Midbrain (tissue), 1 donor: ENCODE data around the gene ORC3.
"Not testable (repeated sequence)": the region's sequence is repeated elsewhere in the genome, so short reads cannot be mapped to it uniquely, and the experiment has no call there.

Source experiments
- DNase-seq: peaks from one replicate; lab custom pipeline; 2025; lab: John Stamatoyannopoulos, UW

ORC3 gene

GRCh38 chr6:87697581-87698546 is 107.9 kb downstream of the ORC3 start:
- DNase-seq: peak; percentile 73

- no peak for DNase-seq
Measured at GRCh38 chr6:87698547-87699006, 108.6 kb downstream of the ORC3 start.

GRCh38 chr6:87699576-87699975 is 109.6 kb downstream of the ORC3 start:
- DNase-seq: no peak

- peak; percentile 35 for DNase-seq
Measured at GRCh38 chr6:87700397-87701343, 110.7 kb downstream of the ORC3 start.

- no peak for DNase-seq
Measured at GRCh38 chr6:87701344-87701675, 111.4 kb downstream of the ORC3 start.

GRCh38 chr6:87701676-87702588 is 112.0 kb downstream of the ORC3 start, which contains the start of gene AKIRIN2:
Gene AKIRIN2 (minus strand): TSS chr6:87702233. CDS start chr6:87701684, 549 bp downstream.
- peak; percentile 98 for DNase-seq

- DNase-seq: no peak
Measured at GRCh38 chr6:87702589-87702945, 112.6 kb downstream of the ORC3 start.

GRCh38 chr6:87703039-87703438 is 113.1 kb downstream of the ORC3 start:
- DNase-seq: not testable (repeated sequence)

GRCh38 chr6:87705070-87705691 is 115.2 kb downstream of the ORC3 start:
- no peak for DNase-seq

- DNase-seq: no peak
Measured at GRCh38 chr6:87706187-87706966, 116.4 kb downstream of the ORC3 start.

GRCh38 chr6:87708581-87709427 is 118.9 kb downstream of the ORC3 start:
- not testable (repeated sequence) for DNase-seq

- no peak for DNase-seq
Measured at GRCh38 chr6:87710090-87710489, 120.2 kb downstream of the ORC3 start.

GRCh38 chr6:87712713-87713112 is 122.8 kb downstream of the ORC3 start:
- DNase-seq: not testable (repeated sequence)

- DNase-seq: no peak
Measured at GRCh38 chr6:87714093-87714842, 124.3 kb downstream of the ORC3 start.
